Lung (tissue), 12 donors: Measurements from ENCODE around the gene TFF2. TPM values are rescaled to one million over a fixed set of nuclear protein-coding genes. Genes with fewer than 3 reads are reported as not detected.

Experiments
- ATAC-seq: fragments of 200-7000 bp; cut with Tn5 transposase; one replicate; pipeline ENCODE4 v1.9.1; 2020; ENCODE audit warnings: moderate number of reproducible peaks; ENCODE audit not compliant: insufficient read depth, low FRiP score
- DNase-seq, 3 donors: peaks; one replicate each; pipeline ENCODE4 v3.0.0-alpha.2; 2013 to 2017
- H3K27ac ChIP-seq, 2 donors: one replicate each; pipeline ENCODE4 v1.5.1; 2013; ENCODE audit warnings: mild to moderate bottlenecking in 2 of 2, moderate library complexity in 2 of 2, control low read depth in 1 of 2, inconsistent platforms in 1 of 2, low read depth in 1 of 2, low read length in 1 of 2
- H3K27me3 ChIP-seq, 3 donors: one replicate each; pipeline ENCODE4 v1.5.1; 2013; ENCODE audit warnings: low read length in 2 of 3; ENCODE audit not compliant: control insufficient read depth in 3 of 3, insufficient read depth in 3 of 3
- H3K36me3 ChIP-seq, 4 donors: one replicate each; pipeline ENCODE4 v1.5.1; 2013; ENCODE audit warnings: low read length in 4 of 4, mild to moderate bottlenecking in 1 of 4, moderate library complexity in 1 of 4; ENCODE audit not compliant: control insufficient read depth in 4 of 4, insufficient read depth in 4 of 4
- H3K4me1 ChIP-seq, 5 donors: one replicate each; pipeline ENCODE4 v1.5.1; 2013; ENCODE audit warnings: low read length in 5 of 5, mild to moderate bottlenecking in 2 of 5, moderate library complexity in 1 of 5; ENCODE audit not compliant: control insufficient read depth in 5 of 5, insufficient read depth in 5 of 5
- H3K4me3 ChIP-seq: one replicate; pipeline ENCODE4 v1.5.1; 2013; ENCODE audit warnings: mild to moderate bottlenecking, control low read depth, moderate library complexity
- H3K9ac ChIP-seq, 2 donors: one replicate each; pipeline ENCODE4 v1.5.1; 2013; ENCODE audit warnings: low read length in 2 of 2, control low read depth in 1 of 2; ENCODE audit not compliant: insufficient read depth in 1 of 2
- H3K9me3 ChIP-seq, 4 donors: one replicate each; pipeline ENCODE4 v1.5.1; 2013; ENCODE audit warnings: low read length in 3 of 4, mild to moderate bottlenecking in 1 of 4, moderate library complexity in 1 of 4; ENCODE audit not compliant: control insufficient read depth in 4 of 4, insufficient read depth in 3 of 4
- WGBS, 2 donors: extraction: QIAGEN DNeasy Blood & Tissue Kit; methylation state at CpG; one replicate each; pipeline ENCODE4 v1.1.7; 2013; 5-methylcytosine and 5-hydroxymethylcytosine counted together
- polyA plus RNA-seq, 2 donors: library from polyadenylated mRNA; stranded (reverse); fragments of 200-250 nt; gene quantifications; one replicate each; pipeline ENCODE4 v1.2.1, GENCODE V29; 2013
- total RNA-seq, 2 donors: library from RNA; depleted of rRNA in 1 of 2; stranded (reverse); fragments of >200 nt in 1 of 2; gene quantifications; one replicate each; pipeline ENCODE4 v1.2.1, GENCODE V29; 2014 to 2021
- TF ChIP-seq, protein P1 (sequence below): IDR thresholded peaks from 2 replicates; pipeline ENCODE4 v1.5.1; 2012; ENCODE audit warnings: mild to moderate bottlenecking; ENCODE audit errors: control extremely low read depth, extremely low read depth
- donor health status: control.
- donor health status: control.
- donor health status: Bipolar disorder and iron deficiency.
- donor health status: healthy.
- donor health status: DM: yes; HTN: yes; CAD: no.

Gene TFF2
- total and polyA plus RNA-seq, 4 donors, result not detected

DNA sequence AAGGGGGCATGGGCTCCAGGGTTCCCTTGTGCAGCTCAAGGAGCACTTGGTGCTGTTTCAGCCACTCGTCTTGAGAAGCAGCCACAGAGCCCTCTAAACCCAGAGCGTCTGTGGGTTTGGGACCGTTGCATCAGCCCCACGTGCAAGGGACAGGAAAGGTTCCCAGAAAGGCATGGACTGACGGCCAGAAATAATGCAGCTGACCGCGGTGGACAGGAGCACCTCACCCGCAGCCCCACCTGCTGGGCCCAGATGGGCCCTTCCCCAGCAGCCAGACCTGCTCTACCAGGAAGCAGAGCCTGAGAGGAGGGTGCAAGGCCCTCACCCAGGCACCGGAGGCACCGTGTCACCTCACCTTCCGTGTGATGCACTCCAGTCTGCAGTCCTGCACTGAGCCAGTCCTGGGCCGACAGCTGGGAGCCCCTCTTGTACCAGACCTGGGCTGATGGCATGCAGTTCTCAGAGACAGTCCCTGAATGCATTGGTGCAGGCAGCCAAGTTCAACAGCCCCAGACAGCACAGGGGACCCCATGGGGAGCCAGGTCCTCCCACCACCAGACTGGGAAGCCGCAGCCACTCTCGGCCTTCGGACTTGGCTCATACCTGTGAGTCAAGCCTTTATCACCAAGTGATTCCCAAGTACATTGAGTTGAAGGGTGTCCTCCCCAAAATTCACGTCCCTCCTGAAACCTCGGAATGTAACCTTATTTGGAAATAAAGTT is 30.8 kb downstream of the TFF2 start:
- 46 to 59% methylated on average over 17 of the region's 17 CpGs for WGBS, 2 donors
- ATAC-seq (no peak), DNase-seq (no peak)
- no peak overlapping the region for H3K9ac ChIP-seq
- TF ChIP-seq, protein P1, sequence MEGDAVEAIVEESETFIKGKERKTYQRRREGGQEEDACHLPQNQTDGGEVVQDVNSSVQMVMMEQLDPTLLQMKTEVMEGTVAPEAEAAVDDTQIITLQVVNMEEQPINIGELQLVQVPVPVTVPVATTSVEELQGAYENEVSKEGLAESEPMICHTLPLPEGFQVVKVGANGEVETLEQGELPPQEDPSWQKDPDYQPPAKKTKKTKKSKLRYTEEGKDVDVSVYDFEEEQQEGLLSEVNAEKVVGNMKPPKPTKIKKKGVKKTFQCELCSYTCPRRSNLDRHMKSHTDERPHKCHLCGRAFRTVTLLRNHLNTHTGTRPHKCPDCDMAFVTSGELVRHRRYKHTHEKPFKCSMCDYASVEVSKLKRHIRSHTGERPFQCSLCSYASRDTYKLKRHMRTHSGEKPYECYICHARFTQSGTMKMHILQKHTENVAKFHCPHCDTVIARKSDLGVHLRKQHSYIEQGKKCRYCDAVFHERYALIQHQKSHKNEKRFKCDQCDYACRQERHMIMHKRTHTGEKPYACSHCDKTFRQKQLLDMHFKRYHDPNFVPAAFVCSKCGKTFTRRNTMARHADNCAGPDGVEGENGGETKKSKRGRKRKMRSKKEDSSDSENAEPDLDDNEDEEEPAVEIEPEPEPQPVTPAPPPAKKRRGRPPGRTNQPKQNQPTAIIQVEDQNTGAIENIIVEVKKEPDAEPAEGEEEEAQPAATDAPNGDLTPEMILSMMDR, result no peak
- no peaks in the 10 kb centered on the region for H3K36me3 ChIP-seq
- H3K4me3 ChIP-seq, result no peak overlapping the region
- H3K9me3 ChIP-seq, result peaks cover 0 to 2% (median 0%) of the 10 kb centered on the region in 4 donors
- peaks cover 0 to 7% (median 0%) of the 10 kb centered on the region in 5 donors for H3K4me1 ChIP-seq
- H3K27me3 ChIP-seq, result no peaks in the 10 kb centered on the region
- no peak overlapping the region for H3K27ac ChIP-seq

- no peak overlapping the region for H3K9ac ChIP-seq
- H3K27me3 ChIP-seq, result no peaks in the 10 kb centered on the region
- H3K27ac ChIP-seq, result no peak overlapping the region
- no peak for DNase-seq
- 19 to 42% methylated on average over 10 of the region's 10 CpGs for WGBS, 2 donors
- H3K4me3 ChIP-seq, result no peak overlapping the region
- TF ChIP-seq, protein P1, result no peak
- no peak for ATAC-seq
- H3K9me3 ChIP-seq, result no peaks in the 10 kb centered on the region
- peaks cover 0 to 8% (median 0%) of the 10 kb centered on the region in 5 donors for H3K4me1 ChIP-seq
- no peaks in the 10 kb centered on the region for H3K36me3 ChIP-seq
These were observed 31.4 kb downstream of the TFF2 start for GRCh38 chr21:42319376-42319775.

DNA sequence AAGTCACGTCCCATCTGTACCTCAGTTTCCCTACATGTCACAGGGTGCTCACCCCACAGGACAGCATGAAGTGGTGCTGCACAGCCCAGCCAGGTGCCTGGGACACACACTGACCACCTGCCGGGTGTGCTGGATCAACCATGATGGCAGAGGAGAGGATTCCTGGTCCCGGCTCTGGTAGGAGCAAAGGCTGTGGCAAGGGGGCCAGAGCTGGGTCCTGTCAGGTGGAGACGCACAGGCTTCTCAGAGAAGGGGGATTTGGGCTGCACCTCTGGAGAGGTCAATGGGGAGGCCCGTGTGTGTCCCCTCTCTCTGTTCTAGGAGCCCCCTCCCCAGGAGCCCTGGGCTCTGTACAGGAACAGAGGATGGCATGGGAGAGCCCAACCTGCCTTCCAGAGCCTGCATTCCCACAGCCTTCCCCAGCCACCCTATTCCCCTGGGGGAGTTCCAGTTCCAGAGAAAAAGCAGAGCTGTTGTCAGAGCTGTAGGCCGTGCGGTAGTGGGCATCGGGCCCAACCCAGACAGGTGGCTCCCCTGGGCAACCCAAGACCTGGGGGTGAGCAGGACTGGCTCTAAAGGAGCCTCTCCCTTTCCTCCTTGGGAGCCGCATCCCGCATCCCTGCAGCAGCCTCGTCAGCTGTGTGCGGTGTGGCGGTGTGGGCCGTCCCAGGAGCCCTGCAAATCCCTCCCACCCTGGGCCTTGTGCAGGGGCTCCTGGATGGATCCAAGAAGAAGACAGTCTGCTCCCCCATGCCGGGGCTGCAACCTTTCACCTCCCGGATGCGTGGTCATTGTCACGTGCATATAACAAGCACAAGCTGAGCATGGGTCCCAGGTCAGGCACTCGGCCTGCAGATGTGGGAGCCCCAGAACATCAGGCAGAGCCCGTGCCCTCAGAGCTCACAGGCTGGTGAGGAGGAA is 32.7 kb downstream of the TFF2 start:
- Histone ChIP-seq H3K9me3 (no peaks in the 10 kb centered on the region), H3K36me3 (no peaks in the 10 kb centered on the region), H3K4me1 (peaks cover 0 to 16% (median 4%) of the 10 kb centered on the region in 5 donors), H3K9ac (no peak overlapping the region), H3K27me3 (no peaks in the 10 kb centered on the region), H3K4me3 (no peak overlapping the region), H3K27ac (no peak overlapping the region)
- 83 to 92% methylated on average over 20 of the region's 20 CpGs for WGBS, 2 donors
- DNase-seq (no peak), ATAC-seq (no peak)
- TF ChIP-seq, protein P1, result no peak
